AG08395 (cell line): ENCODE results near the gene RARS1.
"Not testable (repeated sequence)": the region's sequence is repeated elsewhere in the genome, so short reads cannot be mapped to it uniquely, and the experiment has no call there.

Experiments used
- DNase-seq: peaks from one replicate; pipeline ENCODE4 v3.0.0; 2012; ENCODE audit warnings: mixed read lengths, low spot score

The RARS1 gene

DNA sequence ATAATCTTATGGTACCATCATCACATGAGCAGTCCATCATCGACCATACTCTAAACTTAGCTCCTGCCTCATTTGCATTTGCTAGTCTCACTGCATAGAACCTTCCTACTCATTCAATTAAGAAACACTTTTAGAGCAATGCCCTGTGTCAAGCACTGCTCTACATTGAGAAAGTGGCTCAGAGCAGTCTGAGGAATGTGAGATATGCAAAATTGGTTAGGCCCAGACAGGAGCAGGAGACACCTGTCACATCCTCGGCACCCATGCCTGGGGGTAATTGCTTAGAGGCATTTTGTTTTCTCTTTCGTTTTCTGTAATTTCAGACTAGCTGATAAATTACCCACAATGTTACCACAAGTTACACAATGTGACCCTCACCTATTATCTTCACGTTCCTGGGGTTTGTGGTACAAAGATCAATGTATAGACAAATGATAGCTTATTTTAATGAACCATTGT, 4.9 kb upstream of the RARS1 start:
- no peak for DNase-seq

- no peak for DNase-seq
Measured at GRCh38 chr5:168482361-168482760, 3.9 kb upstream of the RARS1 start.

- DNase-seq: no peak
Measured at GRCh38 chr5:168489059-168489458, 2.8 kb downstream of the RARS1 start.

DNA sequence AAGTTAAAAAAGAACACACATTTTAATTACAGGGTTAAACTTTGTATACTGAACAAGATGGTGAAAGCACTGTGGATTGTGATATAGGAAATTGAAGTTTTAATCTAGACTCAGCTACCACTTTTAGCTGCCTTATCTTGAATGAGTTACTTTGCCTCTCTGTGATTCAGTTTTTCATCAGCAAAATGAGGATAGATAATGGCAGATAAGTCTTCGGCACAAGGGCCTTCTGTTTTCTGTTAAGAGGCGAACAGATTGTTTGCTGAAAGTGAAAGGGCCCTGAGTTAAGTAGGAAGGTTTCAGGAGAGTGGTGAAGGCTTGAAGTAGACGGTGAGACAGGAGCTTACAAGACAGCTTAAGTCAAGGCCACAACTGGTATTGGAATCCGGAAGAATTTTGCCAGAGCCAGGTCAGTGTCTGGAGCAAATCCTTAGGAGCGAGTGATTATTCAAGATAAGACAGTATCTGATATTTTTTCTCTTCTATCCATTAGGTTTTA, 7.8 kb downstream of the RARS1 start:
- no peak for DNase-seq

DNA sequence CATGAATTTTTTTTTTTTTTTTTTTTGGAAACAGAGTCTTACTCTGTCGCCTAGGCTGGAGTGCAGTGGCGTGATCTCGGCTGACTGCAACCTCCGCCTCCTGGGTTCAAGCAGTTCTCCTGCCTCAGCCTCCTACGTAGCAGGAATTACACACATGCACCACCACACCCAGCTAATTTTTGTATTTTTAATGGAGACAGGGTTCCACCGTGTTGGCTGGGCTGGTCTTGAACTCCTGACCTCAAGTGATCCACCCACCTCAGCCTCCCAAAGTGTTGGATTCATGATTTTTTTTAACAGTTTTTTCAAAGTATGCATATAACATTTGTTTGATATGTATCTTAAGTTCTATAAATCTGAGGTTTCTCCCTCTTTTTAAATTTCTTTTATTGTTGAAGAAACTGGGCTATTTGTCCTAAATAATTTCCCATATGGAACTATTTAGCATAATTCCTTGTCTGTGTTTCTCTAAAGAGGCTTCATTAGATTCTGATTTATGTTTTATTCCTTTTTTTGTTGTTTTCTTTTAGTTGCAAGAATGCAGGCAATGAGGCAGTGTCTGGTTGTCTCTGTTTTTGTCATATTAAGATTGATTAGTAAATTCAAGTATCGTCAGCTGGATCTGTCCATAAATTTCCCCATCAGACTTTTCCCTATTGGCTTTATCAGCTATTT, 16.4 kb downstream of the RARS1 start:
- no peak for DNase-seq

DNA sequence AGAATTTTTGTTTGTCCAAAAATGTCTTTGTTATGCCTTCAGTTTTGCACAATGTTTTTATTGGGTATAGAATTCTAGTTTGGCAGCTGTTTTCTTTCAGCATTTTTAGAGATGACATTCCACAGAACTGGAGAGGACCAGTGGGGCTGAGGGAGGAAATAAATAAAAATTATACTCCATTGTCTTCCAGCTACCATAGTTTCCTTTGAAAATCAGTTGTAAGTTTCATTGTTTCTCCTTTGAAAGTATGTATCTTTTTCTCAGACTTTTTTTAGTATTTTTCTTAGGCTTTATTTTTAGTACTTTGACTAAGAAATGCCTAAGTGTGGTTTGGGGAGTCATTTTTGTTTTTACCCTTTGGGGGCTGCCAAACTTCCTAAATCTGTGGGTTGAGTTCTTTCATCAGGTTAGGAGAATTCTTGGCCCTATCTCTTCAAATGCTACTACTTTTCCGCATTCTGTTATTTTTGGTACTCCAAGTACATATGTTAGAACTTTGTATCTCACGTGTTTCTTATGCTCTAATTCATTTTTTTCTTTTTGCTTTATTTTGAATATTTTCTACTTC, 27.7 kb downstream of the RARS1 start:
- no peak for DNase-seq

DNA sequence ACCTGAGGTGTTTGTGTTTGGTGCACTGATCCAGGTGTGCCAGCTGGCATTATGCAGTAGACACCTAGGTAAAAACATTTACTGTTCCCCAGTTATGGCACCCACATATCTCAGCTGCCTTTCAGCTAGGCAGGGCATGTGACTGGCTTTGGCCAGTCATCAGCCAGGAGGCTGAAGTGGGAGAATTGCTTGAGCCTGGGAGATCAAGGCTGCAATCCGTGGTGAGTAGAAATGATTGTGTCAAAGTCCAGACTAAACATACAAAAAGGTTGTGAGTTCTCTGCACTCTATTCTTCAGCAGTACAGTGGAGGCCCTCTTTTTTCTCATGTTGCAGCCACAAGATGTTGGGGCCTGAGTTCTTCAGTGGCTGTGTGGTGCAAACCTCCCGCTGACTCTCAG, 39.6 kb downstream of the RARS1 start:
- no peak for DNase-seq

DNA sequence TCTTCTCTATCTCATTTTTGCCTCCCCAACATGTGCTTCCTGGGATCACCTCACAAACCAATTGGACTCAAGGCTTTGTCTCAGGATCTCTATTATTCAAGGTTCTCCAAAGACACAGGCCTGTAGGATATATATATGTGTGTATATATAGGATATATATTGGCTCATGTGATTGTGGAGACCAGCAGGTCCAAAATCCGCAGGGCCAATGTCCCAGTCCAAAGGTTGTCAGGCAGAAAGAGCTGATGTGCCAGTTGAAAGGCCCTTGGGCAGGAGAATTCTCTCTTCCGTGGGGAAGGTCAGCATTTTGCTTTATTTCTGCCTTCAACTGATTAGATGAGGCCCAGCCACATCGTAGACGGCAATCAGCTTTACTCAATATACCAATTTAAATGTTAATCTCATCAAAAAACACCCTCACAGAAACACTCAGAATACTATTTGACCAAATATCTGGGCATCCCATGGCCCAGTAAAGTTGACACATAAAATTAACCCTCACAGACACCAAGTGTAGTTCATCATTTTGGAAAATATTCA, 41.6 kb downstream of the RARS1 start:
- no peak for DNase-seq

DNA sequence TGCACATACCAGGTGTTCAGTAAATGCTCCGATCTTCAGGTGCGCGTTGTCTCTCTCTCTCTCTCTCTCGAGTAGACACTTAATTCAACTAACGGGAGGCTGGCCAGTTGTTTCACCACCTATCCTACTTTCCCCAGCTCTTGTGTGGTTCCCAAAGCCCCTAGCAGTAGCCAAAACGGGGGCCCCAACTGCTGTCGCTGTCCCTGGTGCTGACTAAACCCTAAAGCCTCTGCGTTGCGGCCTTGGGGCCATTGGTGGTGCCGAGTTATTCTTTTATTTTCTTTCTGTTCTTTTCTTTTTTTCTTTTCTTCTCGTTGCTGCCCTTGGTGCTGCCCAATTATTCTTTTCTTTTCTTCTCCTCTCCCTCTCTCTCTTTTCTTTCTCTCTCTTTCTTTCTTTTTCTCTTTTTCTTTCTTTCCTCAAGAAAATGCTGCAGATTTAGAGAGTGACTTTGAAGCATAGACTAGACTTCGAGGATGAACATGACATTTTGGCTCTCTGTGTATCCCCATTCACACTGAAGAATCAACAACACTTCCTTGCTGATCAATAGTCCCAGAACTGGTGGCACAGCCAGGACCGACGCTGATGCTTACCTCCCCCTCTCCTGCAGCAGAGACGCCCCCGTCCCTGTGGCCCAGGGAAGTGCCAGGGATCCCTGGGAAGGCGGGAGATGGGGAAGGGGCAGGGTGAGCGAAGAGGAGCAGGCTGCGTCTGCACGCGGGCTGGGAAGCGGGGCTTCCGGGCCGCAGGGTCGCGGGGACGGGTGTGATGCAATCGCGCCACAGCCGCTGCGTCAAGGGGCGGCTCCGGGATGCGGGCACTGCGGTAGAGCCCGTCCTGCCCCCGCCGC, 42.5 kb downstream of the RARS1 start, which contains the start of gene FBLL1:
Gene FBLL1, plus strand, starts transcription at position 785 of the 853 bp plus-strand sequence. CDS start 200 bp downstream, outside the sequence.
- peak; percentile 31 for DNase-seq

DNA sequence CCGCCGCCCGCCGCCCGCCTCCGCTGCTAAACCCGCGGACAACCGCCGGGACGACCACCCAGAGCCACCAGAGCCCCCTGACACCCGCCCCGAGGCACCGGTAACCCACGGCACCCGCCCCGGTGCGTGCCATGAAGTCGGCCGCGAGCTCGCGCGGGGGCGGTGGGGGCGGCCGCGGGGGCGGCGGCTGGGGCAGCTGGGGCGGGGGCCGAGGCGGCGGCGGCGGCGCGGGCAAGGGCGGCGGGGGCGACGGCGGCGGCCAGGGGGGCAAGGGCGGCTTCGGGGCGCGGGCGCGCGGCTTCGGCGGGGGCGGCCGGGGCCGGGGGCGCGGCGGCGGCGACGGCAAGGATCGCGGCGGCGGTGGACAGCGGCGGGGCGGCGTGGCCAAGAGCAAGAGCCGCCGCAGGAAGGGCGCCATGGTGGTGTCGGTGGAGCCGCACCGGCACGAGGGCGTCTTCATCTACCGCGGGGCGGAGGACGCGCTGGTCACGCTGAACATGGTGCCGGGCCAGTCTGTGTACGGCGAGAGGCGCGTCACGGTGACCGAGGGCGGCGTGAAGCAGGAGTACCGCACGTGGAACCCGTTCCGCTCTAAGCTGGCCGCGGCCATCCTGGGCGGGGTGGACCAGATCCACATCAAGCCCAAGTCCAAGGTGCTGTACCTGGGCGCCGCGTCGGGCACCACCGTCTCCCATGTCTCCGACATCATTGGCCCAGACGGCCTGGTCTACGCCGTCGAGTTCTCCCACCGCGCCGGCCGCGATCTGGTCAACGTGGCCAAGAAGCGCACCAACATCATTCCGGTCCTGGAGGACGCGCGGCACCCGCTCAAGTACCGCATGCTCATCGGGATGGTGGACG, 43.3 kb downstream of the RARS1 start:
- DNase-seq: no peak

- DNase-seq: peak; percentile 15
Measured at GRCh38 chr5:168530621-168531150, 44.4 kb downstream of the RARS1 start.

DNA sequence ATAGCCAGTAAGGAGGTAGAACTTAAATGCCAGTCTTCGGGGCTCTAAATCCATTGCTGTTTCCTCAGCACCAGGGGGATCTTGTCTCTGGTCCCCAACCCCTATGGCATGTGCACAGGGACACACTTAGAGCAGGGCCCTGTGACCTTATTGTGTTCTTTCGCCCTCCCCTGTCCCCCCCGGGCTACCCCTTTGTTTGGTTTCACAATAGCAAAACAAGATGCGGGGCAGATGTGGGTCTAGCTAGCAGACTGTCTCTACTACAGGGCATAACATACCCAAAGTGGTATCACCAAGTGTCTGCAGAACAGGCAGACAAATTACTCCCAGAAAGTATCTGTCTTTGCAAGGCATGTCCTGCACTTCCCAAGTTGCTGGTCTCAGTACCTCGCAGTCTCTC, 44.9 kb downstream of the RARS1 start:
- no peak for DNase-seq

GRCh38 chr5:168531987-168532864, 46.0 kb downstream of the RARS1 start:
- no peak for DNase-seq

DNA sequence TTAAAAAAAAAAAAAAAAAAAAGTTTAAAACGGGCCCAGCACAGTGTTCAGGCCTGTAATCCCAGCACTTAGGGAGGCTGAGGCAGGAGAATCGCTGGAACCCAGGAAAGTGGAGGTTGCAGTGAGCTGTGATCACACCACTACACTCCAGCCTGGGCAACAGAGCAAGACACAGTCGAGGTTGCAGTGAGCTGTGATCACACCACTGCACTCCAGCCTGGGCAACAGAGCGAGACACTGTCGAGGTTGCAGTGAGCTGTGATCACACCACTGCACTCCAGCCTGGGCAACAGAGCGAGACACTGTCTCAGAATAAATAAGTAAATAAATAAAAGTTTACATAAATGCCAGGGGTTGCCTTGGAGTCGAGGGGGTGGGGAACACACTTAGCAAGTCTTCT, 48.1 kb downstream of the RARS1 start:
- DNase-seq: not testable (repeated sequence)

DNA sequence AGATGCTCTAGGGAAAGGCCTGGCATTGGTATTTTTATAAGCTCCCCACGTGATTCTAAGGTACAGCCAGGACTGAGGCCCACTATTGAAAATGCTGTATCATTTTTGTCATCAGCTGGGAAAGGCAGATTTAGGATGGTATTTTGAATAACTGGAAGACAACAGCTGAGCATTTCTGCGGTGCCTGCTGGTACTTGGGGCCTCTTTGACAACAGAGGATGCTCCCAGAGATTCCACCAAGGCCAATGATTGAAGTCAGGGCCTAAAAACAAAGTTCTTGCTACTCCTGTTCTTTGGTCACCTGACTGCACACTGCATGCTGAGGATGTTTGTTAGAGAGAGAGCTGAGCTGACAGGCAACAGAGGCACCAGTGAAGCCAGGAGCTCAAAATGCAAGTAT, 50.9 kb downstream of the RARS1 start:
- DNase-seq: no peak

DNA sequence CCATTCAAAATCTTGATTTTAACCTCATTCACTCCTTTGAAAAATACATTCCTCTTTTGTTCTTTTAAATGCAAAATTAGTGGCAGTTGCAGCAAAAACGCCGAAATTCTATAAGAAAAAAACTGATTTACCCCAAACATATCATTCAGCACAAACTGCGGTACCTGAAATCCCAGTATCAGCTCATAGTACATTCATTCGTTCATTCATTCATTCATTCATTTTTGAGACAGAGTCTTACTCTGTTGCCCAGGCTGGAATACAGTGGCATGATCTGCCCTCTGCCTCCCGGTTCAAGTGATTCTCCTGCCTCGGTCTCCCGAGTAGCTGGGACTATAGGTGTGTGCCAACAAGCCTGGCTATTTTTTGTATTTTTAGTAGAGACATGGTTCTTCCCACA, 63.3 kb downstream of the RARS1 start:
- DNase-seq: no peak

DNA sequence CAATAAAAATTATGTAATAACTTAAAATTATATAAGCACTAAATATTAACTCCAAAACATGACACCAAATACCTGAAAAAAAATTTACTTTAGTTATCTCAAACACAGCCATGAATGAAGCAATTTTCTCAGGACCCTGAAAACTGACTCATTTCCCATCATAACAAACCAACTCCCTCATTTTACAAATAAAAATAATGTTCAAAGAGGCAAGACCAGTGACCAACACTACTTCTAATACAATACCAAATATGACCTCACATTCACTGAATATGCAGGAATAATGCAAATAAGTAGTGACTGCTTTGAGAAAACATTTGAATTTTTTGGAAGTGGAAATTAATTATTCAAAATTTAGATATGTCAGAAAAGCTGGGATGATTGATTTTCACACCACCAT, 64.4 kb downstream of the RARS1 start:
- no peak for DNase-seq

DNA sequence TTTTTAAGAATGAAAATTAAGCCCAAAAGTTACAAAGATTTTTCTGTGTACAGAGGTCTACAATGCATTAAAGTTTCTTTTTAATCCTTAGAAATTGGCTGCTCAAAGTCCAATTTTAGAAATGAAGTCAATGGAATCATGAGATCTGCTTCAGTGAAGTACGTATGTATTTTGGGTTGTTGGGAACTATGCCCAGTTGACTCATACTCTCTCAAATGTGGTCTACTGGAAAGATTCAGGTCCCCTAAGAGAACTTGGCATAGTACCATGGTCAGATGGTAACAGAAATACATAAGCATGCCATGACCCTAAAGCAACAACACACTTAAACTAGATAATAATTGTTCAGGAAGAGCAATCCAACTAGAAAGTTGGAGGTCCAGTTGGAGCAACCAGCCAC, 65.9 kb downstream of the RARS1 start:
- DNase-seq: peak; percentile 61

DNA sequence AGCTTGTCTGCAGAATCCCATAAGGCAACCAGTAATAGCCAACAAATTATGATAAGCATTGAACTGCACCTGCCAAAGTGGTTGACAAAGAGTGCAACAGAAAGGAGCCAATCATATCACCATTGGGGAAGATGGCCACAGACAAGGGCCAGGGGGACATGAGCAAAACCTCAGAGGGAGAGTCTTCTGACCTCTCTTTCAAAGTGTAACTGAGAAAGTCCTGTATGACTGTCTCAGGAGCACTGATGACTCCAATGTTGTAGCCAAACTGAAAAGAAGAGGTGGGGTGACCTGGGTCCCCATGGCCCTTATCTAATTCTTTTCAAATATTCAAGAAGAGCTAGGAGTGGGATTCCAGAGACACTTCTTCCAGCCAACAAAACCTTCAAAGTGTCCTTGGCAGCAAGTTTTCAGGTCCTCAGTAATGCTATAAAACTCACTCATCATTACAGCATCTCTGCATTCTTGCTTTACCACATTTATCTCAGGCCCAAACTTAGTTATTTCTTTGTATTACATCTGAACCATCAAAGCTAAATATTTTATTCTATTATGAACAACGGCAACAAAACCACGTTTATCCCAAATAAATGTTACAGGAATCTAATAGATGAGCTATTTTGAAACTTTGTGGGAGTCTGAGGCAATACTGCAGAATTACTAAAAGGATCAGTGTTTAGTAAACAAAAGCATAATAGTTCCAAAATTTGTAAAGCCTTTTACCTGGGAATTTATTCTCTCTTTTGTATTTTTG, 67.3 kb downstream of the RARS1 start:
- DNase-seq: no peak

DNA sequence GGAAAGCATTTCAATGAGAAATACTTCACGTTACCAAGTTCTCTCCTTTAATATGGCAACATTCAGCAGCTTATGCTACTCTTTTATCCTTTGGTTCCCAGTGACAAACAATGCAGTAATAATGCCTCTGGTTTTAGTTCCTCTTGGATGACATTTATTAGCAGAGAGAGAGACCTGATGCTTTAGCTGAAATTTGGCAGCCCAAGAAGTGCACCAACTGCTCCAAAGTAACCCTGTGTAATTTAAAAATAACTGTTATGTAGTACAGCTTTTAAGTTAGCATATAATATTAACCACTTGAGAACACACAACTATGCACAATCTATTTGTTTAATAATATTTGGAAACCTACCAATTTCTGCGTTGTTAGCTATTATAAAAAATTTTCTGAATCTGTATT, 71.1 kb downstream of the RARS1 start:
- DNase-seq: no peak
